Sigmoid colon (tissue), 4 donors: Measurements from ENCODE around the gene AGR3.

Experiments used
- EP300 ChIP-seq, 4 donors: sonication (generic); formaldehyde crosslinking; IDR thresholded peaks; one replicate each; pipeline ENCODE4 v1.6.1; 2017; ENCODE audit warnings: antibody characterized with exemption in 4 of 4
- POLR2A ChIP-seq, 2 donors: fragments of 450-650 bp; IDR thresholded peaks; one replicate each; pipeline ENCODE4 v1.6.1; 2016; ENCODE audit warnings: antibody characterized with exemption in 2 of 2, mild to moderate bottlenecking in 2 of 2, moderate library complexity in 2 of 2
- POLR2AphosphoS5 ChIP-seq, 4 donors: sonication (generic); formaldehyde crosslinking; IDR thresholded peaks; one replicate each; pipeline ENCODE4 v1.6.1; 2017; ENCODE audit warnings: antibody characterized with exemption in 4 of 4
- TF ChIP-seq, protein P1 (sequence below), 4 experiments: fragments of 450-650 bp in 3 of 4; fragments of 200-600 bp in 1 of 4; IDR thresholded peaks; one replicate each; pipeline ENCODE4 v1.5.1; 2016 to 2019; ENCODE audit warnings: antibody characterized with exemption in 4 of 4, mild to moderate bottlenecking in 3 of 4, moderate library complexity in 2 of 4

DNA sequence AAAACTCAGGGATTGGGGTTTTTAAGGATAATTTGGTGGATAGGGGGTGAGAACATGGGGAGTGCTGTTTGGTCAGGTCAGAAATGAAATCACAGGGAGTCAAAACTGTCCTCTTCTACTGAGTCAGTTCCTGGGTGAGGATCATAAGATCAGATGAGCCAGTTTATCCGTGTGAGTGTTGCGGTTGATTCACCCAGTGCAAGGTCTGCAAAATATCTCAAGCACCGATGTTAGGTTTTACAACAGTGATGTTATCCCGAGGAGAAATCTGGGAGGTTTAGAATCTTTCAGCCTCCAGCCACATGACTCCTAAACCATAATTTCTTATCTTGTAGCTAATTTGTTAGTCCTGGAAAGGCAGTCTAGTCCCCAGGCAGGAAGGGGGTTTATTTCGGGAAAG lies 45.3 kb downstream of the AGR3 start:
- TF ChIP-seq, protein P1, sequence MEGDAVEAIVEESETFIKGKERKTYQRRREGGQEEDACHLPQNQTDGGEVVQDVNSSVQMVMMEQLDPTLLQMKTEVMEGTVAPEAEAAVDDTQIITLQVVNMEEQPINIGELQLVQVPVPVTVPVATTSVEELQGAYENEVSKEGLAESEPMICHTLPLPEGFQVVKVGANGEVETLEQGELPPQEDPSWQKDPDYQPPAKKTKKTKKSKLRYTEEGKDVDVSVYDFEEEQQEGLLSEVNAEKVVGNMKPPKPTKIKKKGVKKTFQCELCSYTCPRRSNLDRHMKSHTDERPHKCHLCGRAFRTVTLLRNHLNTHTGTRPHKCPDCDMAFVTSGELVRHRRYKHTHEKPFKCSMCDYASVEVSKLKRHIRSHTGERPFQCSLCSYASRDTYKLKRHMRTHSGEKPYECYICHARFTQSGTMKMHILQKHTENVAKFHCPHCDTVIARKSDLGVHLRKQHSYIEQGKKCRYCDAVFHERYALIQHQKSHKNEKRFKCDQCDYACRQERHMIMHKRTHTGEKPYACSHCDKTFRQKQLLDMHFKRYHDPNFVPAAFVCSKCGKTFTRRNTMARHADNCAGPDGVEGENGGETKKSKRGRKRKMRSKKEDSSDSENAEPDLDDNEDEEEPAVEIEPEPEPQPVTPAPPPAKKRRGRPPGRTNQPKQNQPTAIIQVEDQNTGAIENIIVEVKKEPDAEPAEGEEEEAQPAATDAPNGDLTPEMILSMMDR (IDR thresholded peaks at IDR 0.05): no peak
- TF ChIP-seq POLR2AphosphoS5 (IDR thresholded peaks at IDR 0.05): no peak
- no peak for TF ChIP-seq POLR2A (IDR thresholded peaks at IDR 0.05)
- no peak for TF ChIP-seq EP300 (IDR thresholded peaks at IDR 0.05)
